H9 (cell line): ENCODE data around the gene MXRA7. TPM values are rescaled to one million over a fixed set of nuclear protein-coding genes. Genes with fewer than 3 reads are reported as not detected.

Experiments used
- DNase-seq: peaks from one replicate; pipeline ENCODE4 v3.0.0-alpha.2; 2017
- H2AFZ ChIP-seq: one replicate; pipeline ENCODE4 v1.6.1; 2013; ENCODE audit warnings: mild to moderate bottlenecking, low read length, control low read depth, moderate library complexity
- H2AK5ac ChIP-seq: 2 replicates; pipeline ENCODE4 v1.6.1; 2013; ENCODE audit warnings: low read length, control low read depth, mixed read lengths; ENCODE audit not compliant: insufficient read length
- H2BK120ac ChIP-seq: one replicate; pipeline ENCODE4 v1.6.1; 2013; ENCODE audit warnings: low read depth, mild to moderate bottlenecking, low read length, control low read depth, inconsistent platforms; ENCODE audit not compliant: poor library complexity, severe bottlenecking
- H2BK12ac ChIP-seq: 2 replicates; pipeline ENCODE4 v1.6.1; 2013; ENCODE audit warnings: low read length, control low read depth, mixed read lengths, low read depth; ENCODE audit not compliant: insufficient read length
- H2BK15ac ChIP-seq: 2 replicates; pipeline ENCODE4 v1.6.1; 2013; ENCODE audit warnings: low read depth, low read length, control low read depth
- H2BK20ac ChIP-seq: one replicate; pipeline ENCODE4 v1.6.1; 2013; ENCODE audit warnings: low read depth, mild to moderate bottlenecking, low read length, control low read depth, inconsistent platforms; ENCODE audit not compliant: poor library complexity, severe bottlenecking
- H2BK5ac ChIP-seq: 2 replicates; pipeline ENCODE4 v1.6.1; 2013; ENCODE audit warnings: low read length, control low read depth, mixed read lengths; ENCODE audit not compliant: insufficient read length
- H3K14ac ChIP-seq: 2 replicates; pipeline ENCODE4 v1.6.1; 2013; ENCODE audit warnings: low read length, control low read depth; ENCODE audit not compliant: insufficient read depth
- H3K18ac ChIP-seq: 2 replicates; pipeline ENCODE4 v1.6.1; 2013; ENCODE audit warnings: low read depth, mild to moderate bottlenecking, mixed read lengths, low read length, control low read depth; ENCODE audit not compliant: insufficient read length
- H3K23ac ChIP-seq: 2 replicates; pipeline ENCODE4 v1.6.1; 2013; ENCODE audit warnings: low read length, control low read depth, mixed read lengths, low read depth; ENCODE audit not compliant: insufficient read length
- H3K23me2 ChIP-seq: 2 replicates; pipeline ENCODE4 v1.6.1; 2013; ENCODE audit warnings: low read depth, mild to moderate bottlenecking, mixed read lengths, low read length, control low read depth; ENCODE audit not compliant: insufficient read length, poor library complexity, severe bottlenecking
- H3K27ac ChIP-seq: 2 replicates; pipeline ENCODE4 v1.5.1; 2013; ENCODE audit warnings: low read length, control low read depth, mixed read lengths, low read depth; ENCODE audit not compliant: insufficient read length
- H3K27me3 ChIP-seq: 2 replicates; pipeline ENCODE4 v1.6.1; 2013; ENCODE audit warnings: low read length, control low read depth, inconsistent platforms; ENCODE audit not compliant: insufficient read depth
- H3K4ac ChIP-seq: 2 replicates; pipeline ENCODE4 v1.6.1; 2013; ENCODE audit warnings: low read depth, mild to moderate bottlenecking, control low read depth, inconsistent platforms, low read length, moderate library complexity
- H3K4me1 ChIP-seq: 2 replicates; pipeline ENCODE4 v1.6.1; 2013; ENCODE audit warnings: low read length, control low read depth, inconsistent platforms; ENCODE audit not compliant: insufficient read depth
- H3K4me2 ChIP-seq: 2 replicates; pipeline ENCODE4 v1.6.1; 2013; ENCODE audit warnings: low read length, control low read depth, mixed read lengths; ENCODE audit not compliant: insufficient read length, insufficient read depth
- H3K56ac ChIP-seq: 2 replicates; pipeline ENCODE4 v1.6.1; 2013; ENCODE audit warnings: low read depth, mild to moderate bottlenecking, mixed read lengths, low read length, control low read depth; ENCODE audit not compliant: insufficient read length
- H3K79me1 ChIP-seq: 2 replicates; pipeline ENCODE4 v1.6.1; 2013; ENCODE audit warnings: low read depth, mild to moderate bottlenecking, moderate library complexity, low read length, control low read depth, inconsistent platforms; ENCODE audit not compliant: insufficient read depth, poor library complexity, severe bottlenecking
- H3K79me2 ChIP-seq: 2 replicates; pipeline ENCODE4 v1.6.1; 2013; ENCODE audit warnings: low read length, control low read depth, inconsistent platforms; ENCODE audit not compliant: insufficient read depth
- H3K9ac ChIP-seq: 2 replicates; pipeline ENCODE4 v1.6.1; 2013; ENCODE audit warnings: low read length, control low read depth, mixed read lengths; ENCODE audit not compliant: insufficient read length; ENCODE audit errors: extremely low read depth
- H3K9me3 ChIP-seq: one replicate; pipeline ENCODE4 v1.6.1; 2013; ENCODE audit warnings: low read depth, low read length, inconsistent platforms; ENCODE audit not compliant: control insufficient read depth
- H3T11ph ChIP-seq: one replicate; pipeline ENCODE4 v1.6.1; 2013; ENCODE audit warnings: mild to moderate bottlenecking, low read length, control low read depth, inconsistent platforms
- H4K20me1 ChIP-seq: one replicate; pipeline ENCODE4 v1.6.1; 2013; ENCODE audit not compliant: control insufficient read depth, insufficient read length, insufficient read depth
- H4K5ac ChIP-seq: 2 replicates; pipeline ENCODE4 v1.6.1; 2013; ENCODE audit warnings: low read depth, mild to moderate bottlenecking, mixed read lengths, low read length, control low read depth; ENCODE audit not compliant: insufficient read length
- H4K8ac ChIP-seq: replicated peaks from 2 replicates; pipeline ENCODE4 v1.6.1; 2013; ENCODE audit warnings: low read length, control low read depth, mixed read lengths, low read depth; ENCODE audit not compliant: insufficient read length
- H4K91ac ChIP-seq: 2 replicates; pipeline ENCODE4 v1.6.1; 2013; ENCODE audit warnings: low read depth, mild to moderate bottlenecking, moderate library complexity, mixed read lengths, low read length, control low read depth; ENCODE audit not compliant: insufficient read length
- H3K27ac Mint-ChIP-seq, 3 experiments: 2 replicates in 2 of 3; 3 replicates in 1 of 3; pipeline ENCODE4 v1.8.0; 2020 to 2021; ENCODE audit warnings: mixed read lengths in 3 of 3, mild to moderate bottlenecking in 1 of 3, moderate library complexity in 1 of 3
- H3K27me3 Mint-ChIP-seq: 2 replicates; pipeline ENCODE4 v1.8.0; 2021; ENCODE audit warnings: low read depth, mild to moderate bottlenecking, moderate library complexity, mixed read lengths
- H3K36me3 Mint-ChIP-seq, 3 experiments: 2 replicates in 2 of 3; 3 replicates in 1 of 3; pipeline ENCODE4 v1.8.0; 2020 to 2021; ENCODE audit warnings: low read depth in 3 of 3, mixed read lengths in 3 of 3; ENCODE audit not compliant: insufficient read depth in 1 of 3
- H3K4me1 Mint-ChIP-seq, 2 experiments: 2 replicates each; pipeline ENCODE4 v1.8.0; 2020; ENCODE audit warnings: mixed read lengths in 2 of 2
- H3K4me3 Mint-ChIP-seq, 2 experiments: 2 replicates in 1 of 2; 3 replicates in 1 of 2; pipeline ENCODE4 v1.8.0; 2020 to 2021; ENCODE audit warnings: mild to moderate bottlenecking in 2 of 2, mixed read lengths in 2 of 2, moderate library complexity in 1 of 2
- H3K9me3 Mint-ChIP-seq, 2 experiments: 2 replicates in 1 of 2; 3 replicates in 1 of 2; pipeline ENCODE4 v1.8.0; 2020; ENCODE audit warnings: mild to moderate bottlenecking in 2 of 2, mixed read lengths in 2 of 2, moderate library complexity in 1 of 2
- WGBS: extraction: QIAGEN DNeasy Blood & Tissue Kit; methylation state at CpG from one replicate; pipeline ENCODE4 v1.1.7; 2013; ENCODE audit warnings: missing lambda C conversion rate, low lambda C conversion rate, mixed read lengths; ENCODE audit not compliant: insufficient read length; ENCODE audit errors: extremely low coverage; 5-methylcytosine and 5-hydroxymethylcytosine counted together
- total RNA-seq: library from RNA; stranded (reverse); gene quantifications from 2 replicates; pipeline ENCODE4 v1.2.1, GENCODE V29; 2021
- TF ChIP-seq, protein P1 (sequence below): fragments of 200-600 bp; sonication (generic); conservative IDR thresholded peaks from 3 replicates; pipeline ENCODE4 v1.8.0; 2021; ENCODE audit warnings: antibody characterized with exemption, mild to moderate bottlenecking

Gene MXRA7
- total RNA-seq, 1 experiment from 2014 or later: 28.2 TPM

DNA sequence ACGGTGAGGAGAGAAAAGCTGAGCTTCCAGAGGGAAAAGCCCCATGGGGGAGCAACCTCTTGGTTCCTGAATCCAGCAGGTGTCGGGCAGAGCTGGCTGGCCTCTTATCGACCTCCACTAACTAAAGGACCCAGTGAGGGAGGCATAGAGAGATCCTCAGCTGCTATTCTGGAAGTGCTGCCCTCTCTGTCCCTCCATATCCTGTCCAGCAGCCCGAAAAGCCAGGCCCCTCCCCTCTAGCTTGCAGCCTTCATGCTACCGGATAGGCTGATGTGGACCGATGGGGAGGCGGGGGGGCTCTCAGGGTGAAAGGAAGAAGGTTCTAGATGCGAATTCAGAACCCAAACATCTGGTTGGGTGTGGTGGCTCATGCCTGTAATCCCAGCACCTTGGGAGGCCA lies 24.9 kb downstream of the MXRA7 start:
- no peak overlapping the region for H2BK20ac ChIP-seq
- no peak overlapping the region for H2AFZ ChIP-seq
- no peak overlapping the region for H3K56ac ChIP-seq
- H2AK5ac ChIP-seq: no peak overlapping the region
- no peaks in the 10 kb centered on the region for H3K79me1 ChIP-seq
- no peak overlapping the region for H3K27ac ChIP-seq
- no peak overlapping the region for H2BK12ac ChIP-seq
- H3K79me2 ChIP-seq: no peaks in the 10 kb centered on the region
- no peak for DNase-seq
- H3K4ac ChIP-seq: no peak overlapping the region
- Mint-ChIP-seq H3K4me3 (no peak overlapping the region), H3K36me3 (0 out of 7 replicates have a peak, but pooled peaks cover 0 to 4% (median 0%) of the 10 kb centered on the region in 3 experiments), H3K27ac (no peak overlapping the region), H3K27me3 (no peaks in the 10 kb centered on the region), H3K4me1 (peaks cover 27 to 47% of the 10 kb centered on the region in 2 experiments), H3K9me3 (no peaks in the 10 kb centered on the region; a peak in 1 of 5 replicates)
- H4K91ac ChIP-seq: no peak overlapping the region
- no peak overlapping the region for H3K23ac ChIP-seq
- no peaks in the 10 kb centered on the region for H3K27me3 ChIP-seq
- H3K14ac ChIP-seq: no peak overlapping the region
- no peak overlapping the region for H2BK5ac ChIP-seq
- no peaks in the 10 kb centered on the region for H3K9me3 ChIP-seq
- peaks cover 3% of the 10 kb centered on the region; the same call in 1 of the 2 replicates for H3K4me1 ChIP-seq
- H3K18ac ChIP-seq: no peak overlapping the region
- TF ChIP-seq, protein P1, sequence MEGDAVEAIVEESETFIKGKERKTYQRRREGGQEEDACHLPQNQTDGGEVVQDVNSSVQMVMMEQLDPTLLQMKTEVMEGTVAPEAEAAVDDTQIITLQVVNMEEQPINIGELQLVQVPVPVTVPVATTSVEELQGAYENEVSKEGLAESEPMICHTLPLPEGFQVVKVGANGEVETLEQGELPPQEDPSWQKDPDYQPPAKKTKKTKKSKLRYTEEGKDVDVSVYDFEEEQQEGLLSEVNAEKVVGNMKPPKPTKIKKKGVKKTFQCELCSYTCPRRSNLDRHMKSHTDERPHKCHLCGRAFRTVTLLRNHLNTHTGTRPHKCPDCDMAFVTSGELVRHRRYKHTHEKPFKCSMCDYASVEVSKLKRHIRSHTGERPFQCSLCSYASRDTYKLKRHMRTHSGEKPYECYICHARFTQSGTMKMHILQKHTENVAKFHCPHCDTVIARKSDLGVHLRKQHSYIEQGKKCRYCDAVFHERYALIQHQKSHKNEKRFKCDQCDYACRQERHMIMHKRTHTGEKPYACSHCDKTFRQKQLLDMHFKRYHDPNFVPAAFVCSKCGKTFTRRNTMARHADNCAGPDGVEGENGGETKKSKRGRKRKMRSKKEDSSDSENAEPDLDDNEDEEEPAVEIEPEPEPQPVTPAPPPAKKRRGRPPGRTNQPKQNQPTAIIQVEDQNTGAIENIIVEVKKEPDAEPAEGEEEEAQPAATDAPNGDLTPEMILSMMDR: no peak
- no CpG with 5 or more reads among the region's 8 CpGs for WGBS
- no peak overlapping the region for H3K9ac ChIP-seq
- H3K23me2 ChIP-seq: no peaks in the 10 kb centered on the region
- H2BK120ac ChIP-seq: no peak overlapping the region
- H3K4me2 ChIP-seq: no peak overlapping the region
- H4K8ac ChIP-seq: no peak overlapping the region
- no peak overlapping the region for H2BK15ac ChIP-seq
- no peak overlapping the region for H3T11ph ChIP-seq
- H4K5ac ChIP-seq: no peak overlapping the region
- no peaks in the 10 kb centered on the region for H4K20me1 ChIP-seq
